Suppressor macrophage (primary cell): ENCODE results near the gene ACOT8.
"Not testable (repeated sequence)": the region's sequence is repeated elsewhere in the genome, so short reads cannot be mapped to it uniquely, and the experiment has no call there.

Experiments used
- DNase-seq, 4 experiments: peaks; one replicate each; pipeline ENCODE4 v3.0.0-alpha.2; 2020 to 2022

The ACOT8 gene

GRCh38 chr20:45852326-45852725 is 4.9 kb downstream of the ACOT8 start:
- no peak for DNase-seq

GRCh38 chr20:45851501-45851900 is 5.7 kb downstream of the ACOT8 start:
- DNase-seq, result no peak

- DNase-seq, result no peak
Observed at GRCh38 chr20:45850926-45851325, 6.3 kb downstream of the ACOT8 start.

- DNase-seq, result no peak
Observed at GRCh38 chr20:45850238-45850637, 7.0 kb downstream of the ACOT8 start.

- DNase-seq, result no peak
Observed at GRCh38 chr20:45848969-45849582, 8.1 kb downstream of the ACOT8 start.

- DNase-seq, result no peak
Observed at GRCh38 chr20:45848421-45848820, 8.8 kb downstream of the ACOT8 start.

GRCh38 chr20:45845452-45845851 is 11.7 kb downstream of the ACOT8 start:
- DNase-seq, result no peak

- DNase-seq, result no peak
Observed at GRCh38 chr20:45843506-45843905, 13.7 kb downstream of the ACOT8 start.

- DNase-seq, result peak; percentile 39 to 61 (median 51)
Observed at GRCh38 chr20:45842169-45842812, 14.9 kb downstream of the ACOT8 start.

GRCh38 chr20:45841407-45842129 is 15.6 kb downstream of the ACOT8 start:
- DNase-seq, result no peak

GRCh38 chr20:45840700-45841198 is 16.4 kb downstream of the ACOT8 start:
- DNase-seq, result no peak

GRCh38 chr20:45836841-45837240 is 20.4 kb downstream of the ACOT8 start:
- DNase-seq, result no peak

GRCh38 chr20:45835825-45836224 is 21.4 kb downstream of the ACOT8 start:
- DNase-seq, result no peak

GRCh38 chr20:45835329-45835765 is 21.8 kb downstream of the ACOT8 start:
- DNase-seq, result peak; percentile 17 to 61 (median 37)

- DNase-seq, result no peak
Observed at GRCh38 chr20:45834797-45835161, 22.4 kb downstream of the ACOT8 start.

GRCh38 chr20:45833883-45834796 is 23.1 kb downstream of the ACOT8 start:
- peak; percentile 23 to 61 (median 38) for DNase-seq

GRCh38 chr20:45833030-45833882 is 23.9 kb downstream of the ACOT8 start, which contains the start of gene SNX21:
TSS of gene SNX21 (plus strand) at chr20:45833799. CDS start at chr20:45833920, 121 bp downstream.
- peak; percentile 88 to 96 (median 92) for DNase-seq

GRCh38 chr20:45832619-45833018 is 24.6 kb downstream of the ACOT8 start:
- no peak for DNase-seq

- not testable (repeated sequence) for DNase-seq
Observed at GRCh38 chr20:45829673-45830106, 27.5 kb downstream of the ACOT8 start.

- DNase-seq, result no peak
Observed at GRCh38 chr20:45828589-45828988, 28.6 kb downstream of the ACOT8 start.

- no peak for DNase-seq
Observed at GRCh38 chr20:45827712-45828111, 29.5 kb downstream of the ACOT8 start.
